Endothelial cell of umbilical vein (primary cell): ENCODE measurements around the gene MGST1. TPM values are rescaled to one million over a fixed set of nuclear protein-coding genes. Genes with fewer than 3 reads are reported as not detected.

Experiments
- BruUV-seq: library from RNA; stranded (reverse); fragments of 400-500 nt; replicated peaks from 2 replicates; lab custom pipeline; 2021; lab: Mats Ljungman, UMichigan
- CTCF ChIA-PET: fragments of 300-600, 350-600 bp; sonication (Branson Sonifier 250); formaldehyde crosslinking; loops from one replicate; lab custom pipeline; 2021; ENCODE audit warnings: antibody characterized with exemption, inconsistent platforms; lab: Charles Lee
- POLR2A ChIA-PET: fragments of 300-600, 350-600 bp; sonication (Branson Sonifier 250); formaldehyde crosslinking; loops from one replicate; lab custom pipeline; 2021; ENCODE audit warnings: antibody characterized with exemption, inconsistent platforms; lab: Charles Lee
- DNase-seq: peaks from one replicate; pipeline ENCODE4 v3.0.0-alpha.2; 2011; ENCODE audit warnings: low read depth, low spot score
- FAIRE-seq: peaks from 2 replicates; lab custom pipeline; 2011; peaks lifted over from hg19 to GRCh38; lab: Jason Lieb, UNC
- H2AFZ ChIP-seq: 2 replicates; pipeline ENCODE4 v1.6.0; 2012; ENCODE audit warnings: low read depth, low read length, control low read depth, inconsistent platforms
- H3K27ac ChIP-seq: 2 replicates; pipeline ENCODE4 v1.5.1; 2011; ENCODE audit warnings: low read depth, mild to moderate bottlenecking, control low read depth, low read length, moderate library complexity; ENCODE audit not compliant: insufficient read depth
- H3K27me3 ChIP-seq, 2 experiments: 2 replicates each; pipeline versions ENCODE4 v1.6.0 to v1.6.1; 2011; ENCODE audit warnings: low read length in 2 of 2, mixed read lengths in 1 of 2; ENCODE audit not compliant: control insufficient read depth in 2 of 2, insufficient read depth in 2 of 2
- H3K36me3 ChIP-seq, 2 experiments: 2 replicates in 1 of 2; 3 replicates in 1 of 2; pipeline ENCODE4 v1.5.1; 2011; ENCODE audit warnings: low read length in 2 of 2, mild to moderate bottlenecking in 1 of 2, moderate library complexity in 1 of 2; ENCODE audit not compliant: control insufficient read depth in 2 of 2, insufficient read depth in 2 of 2; ENCODE audit errors: extremely low read depth in 1 of 2
- H3K4me1 ChIP-seq: 3 replicates; pipeline ENCODE4 v1.5.1; 2011; ENCODE audit warnings: mild to moderate bottlenecking, low read length; ENCODE audit not compliant: control insufficient read depth, insufficient read depth; ENCODE audit errors: extremely low read depth
- H3K4me2 ChIP-seq: 2 replicates; pipeline ENCODE4 v1.6.1; 2011; ENCODE audit warnings: low read length, control low read depth, mixed read lengths; ENCODE audit not compliant: insufficient read depth
- H3K4me3 ChIP-seq, 3 experiments: fragments of 200-600 bp in 1 of 3; sonication (generic), shearing (Covaris generic) in 1 of 3; replicated peaks in 1 of 3; 2 replicates each; pipeline ENCODE4 v1.5.1; 2011 to 2016; ENCODE audit warnings: control low read depth in 3 of 3, low read length in 3 of 3, mild to moderate bottlenecking in 2 of 3, inconsistent platforms in 1 of 3, low read depth in 1 of 3, moderate library complexity in 1 of 3; ENCODE audit not compliant: insufficient read depth in 1 of 3
- H3K79me2 ChIP-seq: 2 replicates; pipeline ENCODE4 v1.6.0; 2012; ENCODE audit warnings: low read length, inconsistent platforms; ENCODE audit not compliant: control insufficient read depth, insufficient read depth
- H3K9ac ChIP-seq: replicated peaks from 2 replicates; pipeline ENCODE3; 2011; ENCODE audit warnings: low read length, control low read depth; ENCODE audit not compliant: insufficient read depth; ENCODE audit errors: extremely low read depth
- H3K9me1 ChIP-seq: replicated peaks from 3 replicates; pipeline ENCODE4 v1.6.0; 2011; ENCODE audit warnings: mild to moderate bottlenecking, low read length; ENCODE audit not compliant: control insufficient read depth, insufficient read depth; ENCODE audit errors: extremely low read depth
- H3K9me3 ChIP-seq: replicated peaks from 2 replicates; pipeline ENCODE4 v1.5.1; 2012; ENCODE audit warnings: low read length, inconsistent platforms; ENCODE audit not compliant: control insufficient read depth, insufficient read depth
- H4K20me1 ChIP-seq: replicated peaks from 2 replicates; pipeline ENCODE3; 2011; ENCODE audit warnings: mild to moderate bottlenecking, low read length; ENCODE audit not compliant: control insufficient read depth, insufficient read depth; ENCODE audit errors: extremely low read depth
- EZH2 ChIP-seq: IDR thresholded peaks from 2 replicates; pipeline ENCODE4 v1.6.1; 2012; ENCODE audit warnings: borderline replicate concordance, low read depth, mild to moderate bottlenecking, moderate library complexity, low read length, inconsistent platforms; ENCODE audit not compliant: severe bottlenecking
- FOS ChIP-seq: IDR thresholded peaks from 2 replicates; pipeline ENCODE4 v1.6.1; 2011; ENCODE audit warnings: mild to moderate bottlenecking, low read length, moderate library complexity, borderline replicate concordance; ENCODE audit not compliant: insufficient read depth
- GATA2 ChIP-seq: IDR thresholded peaks from 2 replicates; pipeline ENCODE4 v1.7.0; 2011; ENCODE audit warnings: low read depth, mild to moderate bottlenecking, moderate library complexity, mixed read lengths, low read length; ENCODE audit not compliant: insufficient read length, insufficient read depth
- JUN ChIP-seq: IDR thresholded peaks from 2 replicates; pipeline ENCODE4 v1.6.1; 2011; ENCODE audit warnings: borderline replicate concordance, low read depth; ENCODE audit not compliant: insufficient read length, insufficient read depth
- MYC ChIP-seq: IDR thresholded peaks from one replicate; pipeline ENCODE4 v1.6.1; 2011; ENCODE audit warnings: mild to moderate bottlenecking, low read depth, low read length
- POLR2A ChIP-seq: IDR thresholded peaks from 2 replicates; pipeline ENCODE4 v1.6.1; 2012; ENCODE audit warnings: low read depth, mild to moderate bottlenecking, control low read depth, low read length
- POLR2AphosphoS5 ChIP-seq: IDR thresholded peaks from 2 replicates; pipeline ENCODE4 v1.6.1; 2012; ENCODE audit warnings: low read depth, mild to moderate bottlenecking, control low read depth, low read length, moderate library complexity; ENCODE audit not compliant: insufficient read depth
- dilution Hi-C: fragments of 300-500 bp; cut with MboI; formaldehyde crosslinking; loops from one replicate; pipeline ENCODE4 v1.15.0; 2019; ENCODE audit warnings: low sequenced_read_pairs; ENCODE audit not compliant: extremely low pct_ligation_motif_present
- intact Hi-C: fragments of 100-400 bp; cut with micrococcal nuclease; formaldehyde crosslinking; loops from one replicate; pipeline ENCODE4 v1.10.0; 2022
- polyA plus RNA-seq, 4 experiments: library from polyadenylated mRNA; depleted of rRNA in 3 of 4; stranded (reverse) in 3 of 4; unstranded in 1 of 4; fragments of >200 nt; gene quantifications; 2 replicates each; pipeline versions ENCODE4 v1.2.1 to v1.2.3, GENCODE V29; 2011 to 2012; ENCODE audit warnings: missing spikeins in 1 of 4
- total RNA-seq: library from RNA; stranded (reverse); gene quantifications from 2 replicates; pipeline ENCODE4 v1.2.3, GENCODE V29; 2021
- TF ChIP-seq, protein P1 (sequence below), 2 donors: IDR thresholded peaks; 1 replicate in 1 of 2; 2 replicates in 1 of 2; pipeline ENCODE4 v1.5.1; 2011; ENCODE audit warnings: low read length in 2 of 2, mild to moderate bottlenecking in 2 of 2, moderate library complexity in 2 of 2, control low read depth in 1 of 2, inconsistent platforms in 1 of 2, low read depth in 1 of 2; ENCODE audit not compliant: insufficient read depth in 1 of 2; ENCODE audit errors: extremely low read depth in 1 of 2
- TF ChIP-seq, protein P2 (sequence below): IDR thresholded peaks from 2 replicates; pipeline ENCODE4 v1.6.1; 2011; ENCODE audit not compliant: insufficient read depth, insufficient read length

Gene MGST1
- total and polyA plus RNA-seq, 2 donors (not counting 3 experiments of a cell fraction or from before 2014, with no cell fraction given), result 131 to 170 TPM

DNA sequence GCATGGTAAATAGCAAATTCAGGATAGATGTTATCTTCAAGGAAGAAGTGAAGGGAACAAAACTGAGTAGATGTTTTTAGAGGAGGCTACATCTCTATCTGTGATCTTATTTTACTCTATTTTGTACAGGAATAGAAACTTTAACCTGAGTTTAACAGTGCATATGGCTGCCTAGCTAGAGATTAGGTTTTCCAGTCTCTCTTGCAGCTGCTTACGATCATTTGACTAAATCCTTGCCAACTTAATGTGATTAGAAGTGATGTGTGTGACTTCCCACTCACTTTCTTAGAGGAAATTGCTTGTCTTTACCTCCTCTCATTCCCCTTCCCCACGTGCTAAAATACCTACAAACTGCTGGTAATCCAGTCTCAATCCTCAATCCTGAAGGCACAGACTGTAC lies 43.5 kb upstream of the MGST1 start:
- intact Hi-C loops, result no loop called here
- ChIA-PET POLR2A (no interaction called here), CTCF (no interaction called here)
- Histone ChIP-seq H3K4me3 (no peak overlapping the region), H3K27me3 (no peaks in the 10 kb centered on the region), H3K79me2 (no peaks in the 10 kb centered on the region), H3K9me1 (no peaks in the 10 kb centered on the region), H3K9me3 (no peaks in the 10 kb centered on the region), H3K27ac (no peak overlapping the region), H2AFZ (no peak overlapping the region), H3K4me2 (no peak overlapping the region), H3K36me3 (no peaks in the 10 kb centered on the region), H3K4me1 (no peaks in the 10 kb centered on the region), H4K20me1 (no peaks in the 10 kb centered on the region), H3K9ac (no peak overlapping the region)
- no TSS peak for BruUV-seq
- TF ChIP-seq JUN (no peak), FOS (no peak), EZH2 (no peak)
- TF ChIP-seq, protein P1, sequence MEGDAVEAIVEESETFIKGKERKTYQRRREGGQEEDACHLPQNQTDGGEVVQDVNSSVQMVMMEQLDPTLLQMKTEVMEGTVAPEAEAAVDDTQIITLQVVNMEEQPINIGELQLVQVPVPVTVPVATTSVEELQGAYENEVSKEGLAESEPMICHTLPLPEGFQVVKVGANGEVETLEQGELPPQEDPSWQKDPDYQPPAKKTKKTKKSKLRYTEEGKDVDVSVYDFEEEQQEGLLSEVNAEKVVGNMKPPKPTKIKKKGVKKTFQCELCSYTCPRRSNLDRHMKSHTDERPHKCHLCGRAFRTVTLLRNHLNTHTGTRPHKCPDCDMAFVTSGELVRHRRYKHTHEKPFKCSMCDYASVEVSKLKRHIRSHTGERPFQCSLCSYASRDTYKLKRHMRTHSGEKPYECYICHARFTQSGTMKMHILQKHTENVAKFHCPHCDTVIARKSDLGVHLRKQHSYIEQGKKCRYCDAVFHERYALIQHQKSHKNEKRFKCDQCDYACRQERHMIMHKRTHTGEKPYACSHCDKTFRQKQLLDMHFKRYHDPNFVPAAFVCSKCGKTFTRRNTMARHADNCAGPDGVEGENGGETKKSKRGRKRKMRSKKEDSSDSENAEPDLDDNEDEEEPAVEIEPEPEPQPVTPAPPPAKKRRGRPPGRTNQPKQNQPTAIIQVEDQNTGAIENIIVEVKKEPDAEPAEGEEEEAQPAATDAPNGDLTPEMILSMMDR (IDR thresholded peaks at IDR 0.05; ENCODE audit: extremely low read depth in 1 of 2, insufficient read depth in 1 of 2, low read depth in 1 of 2, low read length in 2 of 2), result no peak
- dilution Hi-C loops, result no loop called here
- no peak for DNase-seq
- FAIRE-seq, result no peak

GRCh38 chr12:16307856-16308475 lies 39.5 kb upstream of the MGST1 start:
- dilution Hi-C loops, result no loop called here
- Histone ChIP-seq H4K20me1 (no peaks in the 10 kb centered on the region), H3K4me3 (no peak overlapping the region), H2AFZ (no peak overlapping the region), H3K9ac (no peak overlapping the region), H3K4me1 (no peaks in the 10 kb centered on the region), H3K27ac (no peak overlapping the region), H3K36me3 (no peaks in the 10 kb centered on the region), H3K79me2 (no peaks in the 10 kb centered on the region), H3K9me3 (no peaks in the 10 kb centered on the region), H3K9me1 (no peaks in the 10 kb centered on the region), H3K4me2 (no peak overlapping the region), H3K27me3 (no peaks in the 10 kb centered on the region)
- DNase-seq (no peak), FAIRE-seq (no peak)
- no TSS peak for BruUV-seq
- TF ChIP-seq POLR2A (no peak), EZH2 (no peak), GATA2 (no peak), POLR2AphosphoS5 (no peak), MYC (no peak), JUN (no peak)
- TF ChIP-seq, protein P1 (IDR thresholded peaks at IDR 0.05; ENCODE audit: extremely low read depth in 1 of 2, insufficient read depth in 1 of 2, low read depth in 1 of 2, low read length in 2 of 2), result no peak
- TF ChIP-seq, protein P2, sequence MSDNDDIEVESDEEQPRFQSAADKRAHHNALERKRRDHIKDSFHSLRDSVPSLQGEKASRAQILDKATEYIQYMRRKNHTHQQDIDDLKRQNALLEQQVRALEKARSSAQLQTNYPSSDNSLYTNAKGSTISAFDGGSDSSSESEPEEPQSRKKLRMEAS, result no peak
- CTCF ChIA-PET, result no interaction called here
- POLR2A ChIA-PET, result no interaction called here
- intact Hi-C loops, result no loop called here
